ENCODE data around the gene MZT2A.

GRCh38 chr2:131492418-131493198 is 411 bp upstream of the MZT2A start:
- TF ChIP-seq CTCF (IDR thresholded peaks at IDR 0.05), result peak; percentile 95
- peak; percentile 39; the same call in 1 of the 2 replicates for TF ChIP-seq MXI1 (IDR thresholded peaks at IDR 0.05; ENCODE audit: low read depth, low read length)
- TF ChIP-seq SIN3A (IDR thresholded peaks at IDR 0.05; ENCODE audit: borderline replicate concordance, low read depth, low read length), result 0 out of 2 replicates have a peak, but pooled peaks have one; percentile 44
- TF ChIP-seq RAD21 (IDR thresholded peaks at IDR 0.05; ENCODE audit: low read length), result peak; percentile 11; the same call in 1 of the 2 replicates

All from SK-N-SH (cell line).